DND-41 (cell line): Measurements from ENCODE around the gene CTF1.

Experiments used
- ATAC-seq: fragments of 200-7000 bp; cut with Tn5 transposase; 3 replicates; pipeline ENCODE4 v1.9.1; 2021; ENCODE audit warnings: low read depth; ENCODE audit not compliant: insufficient read depth
- DNase-seq: peaks from one replicate; pipeline ENCODE4 v3.0.0-alpha.2; 2020
- H2AFZ ChIP-seq: 2 replicates; pipeline ENCODE4 v1.6.0; 2012; ENCODE audit warnings: low read depth, low read length
- H3K27ac ChIP-seq: 2 replicates; pipeline ENCODE4 v1.5.1; 2012; ENCODE audit warnings: low read length, inconsistent platforms
- H3K27me3 ChIP-seq: fragments of 200-600 bp; sonication (generic); 2 replicates; pipeline ENCODE4 v1.6.0; 2012; ENCODE audit warnings: low read length, mild to moderate bottlenecking, inconsistent platforms; ENCODE audit not compliant: insufficient read depth, poor library complexity
- H3K36me3 ChIP-seq: 2 replicates; pipeline ENCODE4 v1.5.1; 2012; ENCODE audit warnings: low read length, inconsistent platforms; ENCODE audit not compliant: insufficient read depth
- H3K4me1 ChIP-seq: 2 replicates; pipeline ENCODE4 v1.5.1; 2012; ENCODE audit warnings: mild to moderate bottlenecking, low read length; ENCODE audit not compliant: insufficient read depth
- H3K4me2 ChIP-seq: 2 replicates; pipeline ENCODE4 v1.6.0; 2012; ENCODE audit warnings: mild to moderate bottlenecking, moderate library complexity, low read length, inconsistent platforms; ENCODE audit not compliant: insufficient read depth
- H3K4me3 ChIP-seq, 2 experiments: fragments of 200-600 bp in 1 of 2; shearing (Covaris generic) in 1 of 2; 2 replicates each; pipeline ENCODE4 v1.5.1; 2012 to 2016; ENCODE audit warnings: inconsistent platforms in 2 of 2, low read length in 2 of 2, mild to moderate bottlenecking in 2 of 2, low read depth in 1 of 2, moderate library complexity in 1 of 2
- H3K79me2 ChIP-seq: 2 replicates; pipeline ENCODE4 v1.6.0; 2012; ENCODE audit warnings: low read length, inconsistent platforms; ENCODE audit not compliant: insufficient read depth
- H3K9ac ChIP-seq: 2 replicates; pipeline ENCODE4 v1.6.0; 2012; ENCODE audit warnings: low read depth, mild to moderate bottlenecking, inconsistent platforms, low read length, moderate library complexity
- H3K9me3 ChIP-seq: 2 replicates; pipeline ENCODE4 v1.5.1; 2012; ENCODE audit warnings: low read length, moderate library complexity, mild to moderate bottlenecking, inconsistent platforms; ENCODE audit not compliant: insufficient read depth, severe bottlenecking
- H4K20me1 ChIP-seq: 2 replicates; pipeline ENCODE4 v1.6.0; 2012; ENCODE audit warnings: low read length; ENCODE audit not compliant: insufficient read depth
- EZH2 ChIP-seq: IDR thresholded peaks from 3 replicates; pipeline ENCODE4 v1.6.1; 2012; ENCODE audit warnings: borderline replicate concordance, low read depth, mild to moderate bottlenecking, moderate library complexity, low read length, inconsistent platforms; ENCODE audit not compliant: severe bottlenecking
- TF ChIP-seq, protein P1 (sequence below): IDR thresholded peaks from 2 replicates; pipeline ENCODE4 v1.5.1; 2012; ENCODE audit warnings: borderline replicate concordance, low read length, moderate library complexity, mild to moderate bottlenecking; ENCODE audit not compliant: poor library complexity, severe bottlenecking; ENCODE audit errors: extremely low read depth

Gene CTF1

GRCh38 chr16:30895627-30896260 is 670 bp upstream of the CTF1 start:
- H2AFZ ChIP-seq, result no peak overlapping the region
- ATAC-seq, result no peak
- no peak overlapping the region for H3K27ac ChIP-seq
- no peak for DNase-seq
- H3K4me3 ChIP-seq, result no peak overlapping the region
- no peak overlapping the region for H3K4me2 ChIP-seq
- H3K9me3 ChIP-seq, result no peaks in the 10 kb centered on the region
- no peaks in the 10 kb centered on the region for H4K20me1 ChIP-seq
- peaks cover 4% of the 10 kb centered on the region for H3K79me2 ChIP-seq
- TF ChIP-seq, protein P1, sequence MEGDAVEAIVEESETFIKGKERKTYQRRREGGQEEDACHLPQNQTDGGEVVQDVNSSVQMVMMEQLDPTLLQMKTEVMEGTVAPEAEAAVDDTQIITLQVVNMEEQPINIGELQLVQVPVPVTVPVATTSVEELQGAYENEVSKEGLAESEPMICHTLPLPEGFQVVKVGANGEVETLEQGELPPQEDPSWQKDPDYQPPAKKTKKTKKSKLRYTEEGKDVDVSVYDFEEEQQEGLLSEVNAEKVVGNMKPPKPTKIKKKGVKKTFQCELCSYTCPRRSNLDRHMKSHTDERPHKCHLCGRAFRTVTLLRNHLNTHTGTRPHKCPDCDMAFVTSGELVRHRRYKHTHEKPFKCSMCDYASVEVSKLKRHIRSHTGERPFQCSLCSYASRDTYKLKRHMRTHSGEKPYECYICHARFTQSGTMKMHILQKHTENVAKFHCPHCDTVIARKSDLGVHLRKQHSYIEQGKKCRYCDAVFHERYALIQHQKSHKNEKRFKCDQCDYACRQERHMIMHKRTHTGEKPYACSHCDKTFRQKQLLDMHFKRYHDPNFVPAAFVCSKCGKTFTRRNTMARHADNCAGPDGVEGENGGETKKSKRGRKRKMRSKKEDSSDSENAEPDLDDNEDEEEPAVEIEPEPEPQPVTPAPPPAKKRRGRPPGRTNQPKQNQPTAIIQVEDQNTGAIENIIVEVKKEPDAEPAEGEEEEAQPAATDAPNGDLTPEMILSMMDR, result no peak
- no peak for TF ChIP-seq EZH2
- no peaks in the 10 kb centered on the region; the same call in 1 of the 2 replicates for H3K36me3 ChIP-seq
- no peaks in the 10 kb centered on the region for H3K27me3 ChIP-seq
- peaks cover 19% of the 10 kb centered on the region for H3K4me1 ChIP-seq
- H3K9ac ChIP-seq, result no peak overlapping the region

- Histone ChIP-seq H3K9ac (no peak overlapping the region), H3K79me2 (peaks cover 4% of the 10 kb centered on the region), H3K4me1 (peaks cover 30% of the 10 kb centered on the region), H3K4me2 (no peak overlapping the region), H3K36me3 (no peaks in the 10 kb centered on the region), H3K4me3 (no peak overlapping the region), H3K27ac (no peak overlapping the region), H3K9me3 (no peaks in the 10 kb centered on the region), H3K27me3 (no peaks in the 10 kb centered on the region), H2AFZ (no peak overlapping the region), H4K20me1 (no peaks in the 10 kb centered on the region)
- no peak for ATAC-seq
- TF ChIP-seq EZH2, result no peak
- TF ChIP-seq, protein P1, result no peak
- no peak for DNase-seq
Measured at GRCh38 chr16:30896889-30897733, 697 bp downstream of the CTF1 start.

DNA sequence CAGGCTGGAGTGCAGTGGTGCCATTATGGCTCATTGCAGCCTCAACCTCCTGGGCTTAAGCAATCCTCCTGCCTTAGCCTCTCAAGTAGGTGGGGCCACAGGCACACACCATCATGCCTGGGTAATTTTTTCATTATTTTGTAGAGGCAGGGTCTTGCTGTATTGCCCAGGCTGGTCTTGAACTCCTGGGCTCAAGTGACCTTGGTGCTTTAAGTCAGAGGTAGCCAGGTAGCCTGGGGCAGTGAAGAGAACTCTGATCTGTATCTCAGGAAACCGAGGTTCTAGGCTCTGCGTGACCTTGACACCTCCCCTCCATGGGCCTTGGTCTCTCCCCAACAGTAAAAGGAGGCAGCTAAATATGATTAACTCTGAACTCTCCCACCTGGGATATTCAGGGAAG is 3.4 kb downstream of the CTF1 start:
- no peak for TF ChIP-seq EZH2
- TF ChIP-seq, protein P1, result no peak
- no peak overlapping the region for H3K27ac ChIP-seq
- H3K9ac ChIP-seq, result no peak overlapping the region
- peaks cover 36% of the 10 kb centered on the region for H3K4me1 ChIP-seq
- no peak overlapping the region for H3K4me3 ChIP-seq
- peaks cover 2% of the 10 kb centered on the region; the same call in 1 of the 2 replicates for H3K79me2 ChIP-seq
- no peak for DNase-seq
- no peaks in the 10 kb centered on the region for H4K20me1 ChIP-seq
- no peaks in the 10 kb centered on the region for H3K36me3 ChIP-seq
- ATAC-seq, result no peak
- H3K9me3 ChIP-seq, result no peaks in the 10 kb centered on the region
- H3K27me3 ChIP-seq, result no peaks in the 10 kb centered on the region
- H3K4me2 ChIP-seq, result no peak overlapping the region
- H2AFZ ChIP-seq, result no peak overlapping the region
